Liver (tissue), 3 donors: ENCODE data around the gene TYW1.
"Not testable (repeated sequence)": the region's sequence is repeated elsewhere in the genome, so short reads cannot be mapped to it uniquely, and the experiment has no call there.

Experiments used
- EGR1 ChIP-seq, 2 donors: IDR thresholded peaks; 2 replicates each; pipeline ENCODE4 v1.6.1; 2016 to 2018; ENCODE audit warnings: antibody characterized with exemption in 2 of 2, low read depth in 2 of 2
- FOXA1 ChIP-seq: IDR thresholded peaks from 2 replicates; pipeline ENCODE4 v1.6.1; 2016; ENCODE audit warnings: antibody characterized with exemption
- GABPA ChIP-seq, 2 donors: IDR thresholded peaks in 1 of 2; conservative IDR thresholded peaks in 1 of 2; 2 replicates each; pipeline ENCODE4 v1.6.1; 2016; ENCODE audit warnings: antibody characterized with exemption in 2 of 2, mild to moderate bottlenecking in 1 of 2, moderate library complexity in 1 of 2
- HNF4A ChIP-seq, 2 donors: conservative IDR thresholded peaks; 2 replicates each; pipeline ENCODE4 v1.6.1; 2016; ENCODE audit warnings: antibody characterized with exemption in 2 of 2, mild to moderate bottlenecking in 2 of 2
- JUND ChIP-seq, 2 donors: IDR thresholded peaks; 2 replicates each; pipeline ENCODE4 v1.6.1; 2016; ENCODE audit warnings: antibody characterized with exemption in 2 of 2
- RAD21 ChIP-seq, 2 donors: IDR thresholded peaks; 2 replicates each; pipeline ENCODE4 v1.6.1; 2016; ENCODE audit warnings: antibody characterized with exemption in 2 of 2, mild to moderate bottlenecking in 2 of 2
- RXRA ChIP-seq, 2 donors: IDR thresholded peaks; 2 replicates each; pipeline ENCODE4 v1.6.1; 2017 to 2018; ENCODE audit warnings: antibody characterized with exemption in 2 of 2, mild to moderate bottlenecking in 1 of 2
- SP1 ChIP-seq: IDR thresholded peaks from 2 replicates; pipeline ENCODE4 v1.6.1; 2018; ENCODE audit warnings: antibody characterized with exemption, mild to moderate bottlenecking
- TAF1 ChIP-seq: conservative IDR thresholded peaks from 2 replicates; pipeline ENCODE4 v1.6.1; 2016; ENCODE audit warnings: antibody characterized with exemption, mild to moderate bottlenecking
- TF ChIP-seq, protein P1 (sequence below): fragments of 150-350 bp; IDR thresholded peaks from 2 replicates; pipeline ENCODE4 v1.5.1; 2017; ENCODE audit warnings: improper control_type of control experiment, low read depth, low read length; ENCODE audit not compliant: missing input control
- TF ChIP-seq, protein P2 (sequence below): IDR thresholded peaks from 2 replicates; pipeline ENCODE4 v1.6.1; 2016; ENCODE audit warnings: antibody characterized with exemption, mild to moderate bottlenecking
- TF ChIP-seq, protein P3 (sequence below): IDR thresholded peaks from 2 replicates; pipeline ENCODE4 v1.6.1; 2016; ENCODE audit warnings: antibody characterized with exemption
- TF ChIP-seq, protein P4 (sequence below): IDR thresholded peaks from 2 replicates; pipeline ENCODE4 v1.6.1; 2016; ENCODE audit warnings: antibody characterized with exemption
- TF ChIP-seq, protein P5 (sequence below): IDR thresholded peaks from 2 replicates; pipeline ENCODE4 v1.6.1; 2016; ENCODE audit warnings: antibody characterized with exemption
- donor health status: healthy.
- donor health status: healthy.

DNA sequence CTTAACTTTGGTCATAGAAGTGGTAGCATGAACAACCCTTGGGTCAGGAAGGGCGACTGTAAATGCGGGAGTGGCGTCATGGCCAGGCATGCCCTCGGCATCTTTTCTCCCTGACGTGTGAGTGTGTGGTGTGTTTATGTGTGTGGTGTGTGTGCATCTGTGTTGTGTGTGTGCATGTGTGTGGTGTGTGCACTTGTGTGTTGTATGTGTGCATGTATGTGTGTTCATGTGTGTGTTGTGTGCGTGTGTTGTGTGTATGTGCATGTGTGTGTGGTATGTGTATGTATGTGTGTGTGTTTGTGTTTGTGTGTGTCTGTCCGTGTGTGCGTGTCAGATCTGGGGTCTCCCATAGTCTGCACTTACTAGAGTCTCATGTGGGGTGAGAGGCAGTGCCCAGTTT, 192.5 kb downstream of the TYW1 start:
- TF ChIP-seq, protein P1, sequence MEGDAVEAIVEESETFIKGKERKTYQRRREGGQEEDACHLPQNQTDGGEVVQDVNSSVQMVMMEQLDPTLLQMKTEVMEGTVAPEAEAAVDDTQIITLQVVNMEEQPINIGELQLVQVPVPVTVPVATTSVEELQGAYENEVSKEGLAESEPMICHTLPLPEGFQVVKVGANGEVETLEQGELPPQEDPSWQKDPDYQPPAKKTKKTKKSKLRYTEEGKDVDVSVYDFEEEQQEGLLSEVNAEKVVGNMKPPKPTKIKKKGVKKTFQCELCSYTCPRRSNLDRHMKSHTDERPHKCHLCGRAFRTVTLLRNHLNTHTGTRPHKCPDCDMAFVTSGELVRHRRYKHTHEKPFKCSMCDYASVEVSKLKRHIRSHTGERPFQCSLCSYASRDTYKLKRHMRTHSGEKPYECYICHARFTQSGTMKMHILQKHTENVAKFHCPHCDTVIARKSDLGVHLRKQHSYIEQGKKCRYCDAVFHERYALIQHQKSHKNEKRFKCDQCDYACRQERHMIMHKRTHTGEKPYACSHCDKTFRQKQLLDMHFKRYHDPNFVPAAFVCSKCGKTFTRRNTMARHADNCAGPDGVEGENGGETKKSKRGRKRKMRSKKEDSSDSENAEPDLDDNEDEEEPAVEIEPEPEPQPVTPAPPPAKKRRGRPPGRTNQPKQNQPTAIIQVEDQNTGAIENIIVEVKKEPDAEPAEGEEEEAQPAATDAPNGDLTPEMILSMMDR, result not testable (repeated sequence)
- TF ChIP-seq JUND (IDR thresholded peaks at IDR 0.05); RAD21 (IDR thresholded peaks at IDR 0.05); HNF4A (conservative IDR thresholded peaks at IDR 0.05); SP1; TAF1; FOXA1; RXRA (IDR thresholded peaks at IDR 0.05); GABPA (IDR thresholded peaks at IDR 0.05 in 1 of 2, conservative IDR thresholded peaks at IDR 0.05 in 1 of 2); EGR1 (IDR thresholded peaks at IDR 0.05; ENCODE audit: low read depth in 2 of 2): not testable (repeated sequence)
- TF ChIP-seq, protein P2, sequence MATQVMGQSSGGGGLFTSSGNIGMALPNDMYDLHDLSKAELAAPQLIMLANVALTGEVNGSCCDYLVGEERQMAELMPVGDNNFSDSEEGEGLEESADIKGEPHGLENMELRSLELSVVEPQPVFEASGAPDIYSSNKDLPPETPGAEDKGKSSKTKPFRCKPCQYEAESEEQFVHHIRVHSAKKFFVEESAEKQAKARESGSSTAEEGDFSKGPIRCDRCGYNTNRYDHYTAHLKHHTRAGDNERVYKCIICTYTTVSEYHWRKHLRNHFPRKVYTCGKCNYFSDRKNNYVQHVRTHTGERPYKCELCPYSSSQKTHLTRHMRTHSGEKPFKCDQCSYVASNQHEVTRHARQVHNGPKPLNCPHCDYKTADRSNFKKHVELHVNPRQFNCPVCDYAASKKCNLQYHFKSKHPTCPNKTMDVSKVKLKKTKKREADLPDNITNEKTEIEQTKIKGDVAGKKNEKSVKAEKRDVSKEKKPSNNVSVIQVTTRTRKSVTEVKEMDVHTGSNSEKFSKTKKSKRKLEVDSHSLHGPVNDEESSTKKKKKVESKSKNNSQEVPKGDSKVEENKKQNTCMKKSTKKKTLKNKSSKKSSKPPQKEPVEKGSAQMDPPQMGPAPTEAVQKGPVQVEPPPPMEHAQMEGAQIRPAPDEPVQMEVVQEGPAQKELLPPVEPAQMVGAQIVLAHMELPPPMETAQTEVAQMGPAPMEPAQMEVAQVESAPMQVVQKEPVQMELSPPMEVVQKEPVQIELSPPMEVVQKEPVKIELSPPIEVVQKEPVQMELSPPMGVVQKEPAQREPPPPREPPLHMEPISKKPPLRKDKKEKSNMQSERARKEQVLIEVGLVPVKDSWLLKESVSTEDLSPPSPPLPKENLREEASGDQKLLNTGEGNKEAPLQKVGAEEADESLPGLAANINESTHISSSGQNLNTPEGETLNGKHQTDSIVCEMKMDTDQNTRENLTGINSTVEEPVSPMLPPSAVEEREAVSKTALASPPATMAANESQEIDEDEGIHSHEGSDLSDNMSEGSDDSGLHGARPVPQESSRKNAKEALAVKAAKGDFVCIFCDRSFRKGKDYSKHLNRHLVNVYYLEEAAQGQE, result not testable (repeated sequence)
- TF ChIP-seq, protein P3, sequence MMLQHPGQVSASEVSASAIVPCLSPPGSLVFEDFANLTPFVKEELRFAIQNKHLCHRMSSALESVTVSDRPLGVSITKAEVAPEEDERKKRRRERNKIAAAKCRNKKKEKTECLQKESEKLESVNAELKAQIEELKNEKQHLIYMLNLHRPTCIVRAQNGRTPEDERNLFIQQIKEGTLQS, result not testable (repeated sequence)
- TF ChIP-seq, protein P4, sequence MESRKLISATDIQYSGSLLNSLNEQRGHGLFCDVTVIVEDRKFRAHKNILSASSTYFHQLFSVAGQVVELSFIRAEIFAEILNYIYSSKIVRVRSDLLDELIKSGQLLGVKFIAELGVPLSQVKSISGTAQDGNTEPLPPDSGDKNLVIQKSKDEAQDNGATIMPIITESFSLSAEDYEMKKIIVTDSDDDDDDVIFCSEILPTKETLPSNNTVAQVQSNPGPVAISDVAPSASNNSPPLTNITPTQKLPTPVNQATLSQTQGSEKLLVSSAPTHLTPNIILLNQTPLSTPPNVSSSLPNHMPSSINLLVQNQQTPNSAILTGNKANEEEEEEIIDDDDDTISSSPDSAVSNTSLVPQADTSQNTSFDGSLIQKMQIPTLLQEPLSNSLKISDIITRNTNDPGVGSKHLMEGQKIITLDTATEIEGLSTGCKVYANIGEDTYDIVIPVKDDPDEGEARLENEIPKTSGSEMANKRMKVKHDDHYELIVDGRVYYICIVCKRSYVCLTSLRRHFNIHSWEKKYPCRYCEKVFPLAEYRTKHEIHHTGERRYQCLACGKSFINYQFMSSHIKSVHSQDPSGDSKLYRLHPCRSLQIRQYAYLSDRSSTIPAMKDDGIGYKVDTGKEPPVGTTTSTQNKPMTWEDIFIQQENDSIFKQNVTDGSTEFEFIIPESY, result not testable (repeated sequence)
- TF ChIP-seq, protein P5, sequence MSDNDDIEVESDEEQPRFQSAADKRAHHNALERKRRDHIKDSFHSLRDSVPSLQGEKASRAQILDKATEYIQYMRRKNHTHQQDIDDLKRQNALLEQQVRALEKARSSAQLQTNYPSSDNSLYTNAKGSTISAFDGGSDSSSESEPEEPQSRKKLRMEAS, result not testable (repeated sequence)
